ENCODE data around the gene RBM26.

RBM26 gene

DNA sequence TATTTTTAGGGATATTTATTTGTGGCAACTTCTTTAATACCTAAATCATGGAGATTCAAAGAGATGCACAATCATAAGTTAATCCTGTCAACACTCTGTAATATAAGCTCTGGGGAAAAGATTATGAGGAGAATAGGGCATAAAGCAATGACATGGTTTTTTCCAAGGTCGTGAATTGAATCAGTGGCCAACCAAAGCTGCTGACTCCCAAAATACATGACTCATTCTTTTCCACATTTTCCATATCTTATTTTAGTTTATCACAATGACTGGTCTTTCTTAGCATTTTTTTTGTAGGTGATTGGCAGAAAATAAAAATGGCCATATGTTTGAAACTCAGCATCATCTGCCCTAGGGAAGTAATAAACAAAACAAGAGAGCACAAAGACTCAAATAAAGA is 28.5 kb upstream of the RBM26 start:
- H3K9me3 Mint-ChIP-seq = no peaks in the 10 kb centered on the region
- no peak for ATAC-seq (ENCODE audit: low read depth)
- H3K4me3 Mint-ChIP-seq = no peak overlapping the region
- peaks cover 3% of the 10 kb centered on the region for H3K36me3 Mint-ChIP-seq
- H3K27ac Mint-ChIP-seq = no peak overlapping the region
- DNase-seq (ENCODE audit: low spot score in 2 of 2) = no peak
- peaks cover 2% of the 10 kb centered on the region for H3K27me3 Mint-ChIP-seq
- no peaks in the 10 kb centered on the region for H3K4me1 Mint-ChIP-seq

DNA sequence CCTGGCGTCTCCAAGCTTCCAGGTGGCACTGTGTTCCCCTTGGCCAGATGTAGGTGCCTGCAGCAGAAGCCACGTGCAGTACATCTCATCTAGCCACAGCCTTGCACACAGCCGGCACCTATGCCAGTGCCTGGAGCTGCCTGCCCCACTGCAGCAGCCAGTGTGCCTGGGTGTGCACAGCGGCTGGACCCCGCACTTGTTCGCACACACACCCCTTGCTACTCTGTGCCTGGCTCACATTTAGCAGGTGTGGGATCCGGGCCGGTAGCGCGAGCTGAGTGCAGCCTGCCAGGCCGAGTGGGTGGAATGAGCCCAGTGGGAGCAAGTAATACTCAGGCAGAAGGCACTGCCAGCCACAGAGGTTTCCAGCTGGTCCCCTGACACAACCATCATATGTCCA is 26.9 kb upstream of the RBM26 start:
- Mint-ChIP-seq H3K27ac (no peak overlapping the region), H3K36me3 (peaks cover 3% of the 10 kb centered on the region), H3K4me1 (no peaks in the 10 kb centered on the region), H3K4me3 (no peak overlapping the region), H3K9me3 (no peaks in the 10 kb centered on the region), H3K27me3 (peaks cover 2% of the 10 kb centered on the region)
- no peak for DNase-seq (ENCODE audit: low spot score in 2 of 2)
- ATAC-seq (ENCODE audit: low read depth) = no peak

DNA sequence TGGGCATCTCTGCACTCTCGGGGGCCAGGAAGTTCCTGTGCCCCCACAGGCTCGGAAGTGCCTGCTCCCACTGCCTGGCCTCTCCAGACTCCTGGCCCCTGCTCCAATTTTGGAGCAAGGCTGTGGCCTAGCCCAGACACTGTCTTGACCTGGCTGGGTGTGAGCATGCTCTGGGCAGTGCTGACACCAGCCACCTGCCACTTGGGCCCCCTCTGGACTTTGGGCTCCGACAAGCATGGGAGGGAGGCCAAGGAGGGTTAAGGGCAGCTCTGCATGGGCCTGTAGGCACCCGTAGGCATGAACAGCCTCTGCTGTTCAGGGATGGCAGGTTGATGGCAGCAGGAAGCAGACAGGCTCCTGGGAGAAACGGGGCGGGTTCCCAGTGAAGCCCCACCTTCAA is 26.0 kb upstream of the RBM26 start:
- Mint-ChIP-seq H3K4me3 (no peak overlapping the region), H3K4me1 (no peaks in the 10 kb centered on the region), H3K36me3 (peaks cover 3% of the 10 kb centered on the region), H3K27me3 (peaks cover 2% of the 10 kb centered on the region), H3K27ac (no peak overlapping the region), H3K9me3 (no peaks in the 10 kb centered on the region)
- no peak for DNase-seq (ENCODE audit: low spot score in 2 of 2)
- no peak for ATAC-seq (ENCODE audit: low read depth)

DNA sequence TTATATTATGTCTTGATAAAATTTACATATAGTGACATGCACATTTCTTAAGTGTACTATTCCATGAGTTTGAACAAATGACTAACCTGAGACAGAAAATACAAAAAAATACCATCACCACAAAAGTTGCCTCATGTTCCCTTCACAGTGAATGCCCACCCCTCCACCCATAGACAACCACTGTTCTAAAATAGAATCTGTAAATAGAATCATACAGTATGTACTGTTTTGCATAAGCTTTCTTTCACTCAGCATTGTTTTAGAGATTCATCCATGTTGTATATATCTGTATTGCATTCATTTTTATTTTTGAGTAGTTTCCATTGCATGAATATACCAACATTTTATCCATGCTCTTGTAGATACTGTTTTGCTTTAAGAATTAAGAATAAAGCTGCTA is 23.3 kb upstream of the RBM26 start:
- H3K36me3 Mint-ChIP-seq = peaks cover 3% of the 10 kb centered on the region
- ATAC-seq (ENCODE audit: low read depth) (no peak), DNase-seq (ENCODE audit: low spot score in 2 of 2) (no peak)
- H3K4me3 Mint-ChIP-seq = no peak overlapping the region
- no peaks in the 10 kb centered on the region for H3K9me3 Mint-ChIP-seq
- no peak overlapping the region for H3K27ac Mint-ChIP-seq
- no peaks in the 10 kb centered on the region for H3K4me1 Mint-ChIP-seq
- H3K27me3 Mint-ChIP-seq = peaks cover 2% of the 10 kb centered on the region

DNA sequence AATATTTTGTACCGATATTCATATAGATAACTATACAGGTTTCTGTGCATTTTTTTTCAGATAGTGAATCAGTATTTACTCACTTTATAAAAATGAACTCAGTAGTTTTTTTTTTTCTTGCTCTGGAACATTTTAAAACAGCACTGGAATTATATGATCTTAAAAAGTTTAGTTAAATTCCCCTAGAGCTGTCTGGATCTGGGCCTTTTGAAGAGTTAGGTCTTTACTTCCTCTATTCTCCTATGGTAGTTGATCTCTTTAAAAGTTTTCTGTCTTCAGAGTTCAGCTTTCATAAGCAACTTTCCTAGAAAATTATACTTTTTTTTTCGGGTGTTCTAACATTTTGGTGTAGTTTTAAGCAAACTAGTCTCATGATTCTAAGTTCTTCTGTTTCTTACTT is 21.8 kb upstream of the RBM26 start:
- H3K9me3 Mint-ChIP-seq = no peaks in the 10 kb centered on the region
- no peak for ATAC-seq (ENCODE audit: low read depth)
- no peaks in the 10 kb centered on the region for H3K4me1 Mint-ChIP-seq
- DNase-seq (ENCODE audit: low spot score in 2 of 2) = no peak
- H3K36me3 Mint-ChIP-seq = peaks cover 3% of the 10 kb centered on the region
- no peaks in the 10 kb centered on the region for H3K27me3 Mint-ChIP-seq
- H3K27ac Mint-ChIP-seq = no peak overlapping the region
- no peak overlapping the region for H3K4me3 Mint-ChIP-seq

DNA sequence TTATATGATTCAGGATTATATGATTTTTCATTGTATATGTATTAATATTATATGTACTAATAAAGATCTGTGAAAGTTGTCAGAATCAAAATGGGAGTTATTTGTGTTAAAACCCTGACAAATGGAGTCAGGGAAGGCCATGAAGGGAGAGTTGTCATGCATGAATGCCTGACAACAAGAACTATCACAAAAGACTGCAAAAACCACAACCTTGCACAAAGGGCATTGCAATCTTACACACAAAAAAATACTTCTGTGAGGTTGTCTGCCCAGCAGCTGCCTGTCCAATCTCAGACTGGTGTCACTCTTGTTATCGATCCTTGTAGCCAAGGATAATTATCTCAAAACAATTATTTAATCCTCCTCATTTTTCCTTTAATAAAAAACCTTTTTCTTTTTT is 21.2 kb upstream of the RBM26 start:
- ATAC-seq (ENCODE audit: low read depth) = no peak
- Mint-ChIP-seq H3K36me3 (peaks cover 2% of the 10 kb centered on the region), H3K4me1 (no peaks in the 10 kb centered on the region)

DNA sequence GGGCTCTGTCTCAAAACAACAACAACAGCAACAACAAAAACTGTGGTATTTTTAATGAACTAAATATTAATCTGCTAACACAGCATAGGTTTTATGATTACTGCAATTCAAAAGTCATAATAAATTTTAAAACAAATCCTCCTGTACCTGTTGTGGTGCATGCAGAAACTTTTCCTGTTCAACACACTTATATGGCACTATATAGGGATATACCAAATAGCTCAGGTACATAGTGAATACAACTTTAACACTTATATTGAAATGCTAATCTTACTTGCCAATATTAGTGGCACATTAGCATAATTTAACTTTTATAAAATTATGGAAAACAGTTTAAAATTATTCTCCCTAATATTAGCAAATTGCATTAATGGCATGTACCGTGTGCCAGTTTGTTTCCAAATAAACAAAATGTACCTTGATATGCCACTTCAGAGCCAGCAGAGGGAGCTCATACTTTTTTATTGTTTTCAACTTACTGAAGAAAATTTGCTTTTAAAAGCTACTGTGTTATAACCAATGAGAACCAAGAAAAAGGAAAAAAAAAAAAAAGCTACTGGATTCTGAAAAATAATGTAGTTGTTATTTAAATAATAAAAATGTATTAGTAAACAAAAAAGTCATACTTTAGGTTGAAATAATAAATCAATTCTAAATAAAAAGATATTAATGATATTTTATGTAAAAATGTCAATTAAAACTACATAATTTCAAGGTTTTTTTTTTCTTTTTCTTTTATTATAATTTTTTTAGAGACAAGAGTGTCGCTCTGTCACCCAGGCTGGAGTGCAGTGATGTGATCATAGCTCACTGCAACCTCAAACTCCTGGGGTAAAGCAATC is 18.0 kb upstream of the RBM26 start:
- DNase-seq (ENCODE audit: low spot score in 2 of 2) (no peak), ATAC-seq (ENCODE audit: low read depth) (peak; percentile 49)
- no peak overlapping the region for H3K27ac Mint-ChIP-seq
- no peaks in the 10 kb centered on the region for H3K9me3 Mint-ChIP-seq
- no peaks in the 10 kb centered on the region for H3K27me3 Mint-ChIP-seq
- H3K4me3 Mint-ChIP-seq = no peak overlapping the region
- no peaks in the 10 kb centered on the region for H3K4me1 Mint-ChIP-seq
- H3K36me3 Mint-ChIP-seq = peaks cover 2% of the 10 kb centered on the region

More for the DNA sequence above, 21.2 kb upstream of the RBM26 start:
- Mint-ChIP-seq H3K27ac (no peak overlapping the region), H3K4me3 (no peak overlapping the region), H3K27me3 (no peaks in the 10 kb centered on the region), H3K9me3 (no peaks in the 10 kb centered on the region)
- no peak for DNase-seq (ENCODE audit: low spot score in 2 of 2)

DNA sequence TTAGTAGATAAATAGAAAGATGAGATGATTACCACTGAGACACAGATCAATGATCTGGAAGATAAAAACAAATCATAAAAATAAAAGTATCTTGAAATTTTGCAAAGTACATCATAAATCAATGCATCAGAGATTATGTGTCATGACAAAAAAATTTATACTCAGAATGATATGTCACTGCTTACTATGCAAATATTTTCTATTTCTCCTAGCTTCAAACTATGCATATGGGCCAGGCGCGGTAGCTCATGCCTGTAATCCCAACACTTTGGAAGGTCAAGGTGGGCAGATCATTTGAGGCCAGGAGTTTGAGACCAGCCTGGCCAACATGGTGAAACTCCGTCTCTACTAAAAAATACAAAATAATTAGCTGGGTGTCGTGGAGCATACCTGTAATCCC is 17.3 kb upstream of the RBM26 start:
- no peak overlapping the region for H3K4me3 Mint-ChIP-seq
- peaks cover 2% of the 10 kb centered on the region for H3K36me3 Mint-ChIP-seq
- no peaks in the 10 kb centered on the region for H3K4me1 Mint-ChIP-seq
- no peaks in the 10 kb centered on the region for H3K27me3 Mint-ChIP-seq
- DNase-seq (ENCODE audit: low spot score in 2 of 2) (no peak), ATAC-seq (ENCODE audit: low read depth) (no peak)
- H3K27ac Mint-ChIP-seq = no peak overlapping the region
- no peaks in the 10 kb centered on the region for H3K9me3 Mint-ChIP-seq

DNA sequence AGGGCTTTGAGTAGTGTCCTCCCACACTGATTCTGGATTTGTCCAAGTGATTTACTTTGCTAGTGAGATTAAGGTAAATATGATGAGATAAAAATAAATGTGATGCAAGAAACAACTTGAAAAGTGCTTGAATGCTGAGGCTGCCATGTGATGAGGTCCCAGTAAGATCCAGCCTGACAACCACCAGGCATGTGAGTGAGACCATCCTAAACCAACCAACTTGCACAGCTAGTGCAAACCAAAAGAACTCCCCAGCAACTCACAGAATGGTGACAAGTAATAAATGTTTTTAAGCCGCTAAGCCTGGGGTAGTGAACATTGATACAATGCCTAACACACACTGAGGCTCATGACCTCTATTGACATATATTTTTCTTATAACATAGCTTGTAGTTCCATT is 13.3 kb upstream of the RBM26 start:
- Mint-ChIP-seq H3K4me3 (no peak overlapping the region), H3K9me3 (no peaks in the 10 kb centered on the region), H3K27me3 (no peaks in the 10 kb centered on the region), H3K36me3 (peaks cover 8% of the 10 kb centered on the region), H3K4me1 (peaks cover 2% of the 10 kb centered on the region), H3K27ac (no peak overlapping the region)
- ATAC-seq (ENCODE audit: low read depth) (no peak), DNase-seq (ENCODE audit: low spot score in 2 of 2) (no peak)

DNA sequence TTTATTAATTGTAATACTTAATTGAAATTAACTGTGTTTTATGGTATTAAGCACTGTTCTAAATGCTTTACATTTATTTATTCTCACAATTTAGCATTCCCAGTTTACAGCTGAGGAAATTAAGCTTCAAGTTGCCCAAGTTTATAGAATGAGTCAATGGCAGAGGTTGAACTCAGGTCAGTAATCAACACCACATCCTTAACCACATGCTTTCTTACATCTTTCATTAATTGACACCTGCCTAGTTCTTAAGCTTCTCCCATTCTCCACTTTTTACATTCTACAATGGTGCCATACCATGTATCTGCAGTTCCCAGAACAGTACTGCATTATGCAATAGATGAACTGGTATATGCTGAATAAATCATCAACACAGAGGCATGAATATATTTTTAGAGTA is 11.7 kb upstream of the RBM26 start:
- peaks cover 9% of the 10 kb centered on the region for H3K36me3 Mint-ChIP-seq
- H3K4me3 Mint-ChIP-seq = no peak overlapping the region
- H3K27me3 Mint-ChIP-seq = no peaks in the 10 kb centered on the region
- no peaks in the 10 kb centered on the region for H3K9me3 Mint-ChIP-seq
- ATAC-seq (ENCODE audit: low read depth) (no peak), DNase-seq (ENCODE audit: low spot score in 2 of 2) (no peak)
- peaks cover 2% of the 10 kb centered on the region for H3K4me1 Mint-ChIP-seq
- H3K27ac Mint-ChIP-seq = no peak overlapping the region

DNA sequence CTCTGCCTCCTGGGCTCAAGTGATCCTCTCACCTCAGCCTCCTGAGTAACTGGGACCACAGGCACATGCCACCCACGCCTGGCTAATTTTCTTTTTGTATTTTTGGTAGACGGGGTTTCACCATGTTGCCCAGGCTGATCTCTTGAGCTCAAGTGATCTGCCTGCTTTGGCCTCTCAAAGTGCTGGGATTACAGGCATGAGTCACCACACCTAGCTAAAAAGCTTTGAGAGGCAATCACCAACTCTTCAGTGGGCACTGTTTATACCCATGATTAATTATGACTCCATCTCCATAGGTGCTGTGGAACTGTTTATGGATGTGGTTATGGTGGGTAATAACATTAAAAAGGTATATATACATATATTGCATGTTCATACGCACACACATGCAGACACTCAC is 7.5 kb upstream of the RBM26 start:
- Mint-ChIP-seq H3K4me1 (peaks cover 5% of the 10 kb centered on the region), H3K27ac (no peak overlapping the region), H3K27me3 (no peaks in the 10 kb centered on the region), H3K4me3 (no peak overlapping the region), H3K9me3 (no peaks in the 10 kb centered on the region), H3K36me3 (peaks cover 9% of the 10 kb centered on the region)
- ATAC-seq (ENCODE audit: low read depth) (no peak), DNase-seq (ENCODE audit: low spot score in 2 of 2) (no peak)

DNA sequence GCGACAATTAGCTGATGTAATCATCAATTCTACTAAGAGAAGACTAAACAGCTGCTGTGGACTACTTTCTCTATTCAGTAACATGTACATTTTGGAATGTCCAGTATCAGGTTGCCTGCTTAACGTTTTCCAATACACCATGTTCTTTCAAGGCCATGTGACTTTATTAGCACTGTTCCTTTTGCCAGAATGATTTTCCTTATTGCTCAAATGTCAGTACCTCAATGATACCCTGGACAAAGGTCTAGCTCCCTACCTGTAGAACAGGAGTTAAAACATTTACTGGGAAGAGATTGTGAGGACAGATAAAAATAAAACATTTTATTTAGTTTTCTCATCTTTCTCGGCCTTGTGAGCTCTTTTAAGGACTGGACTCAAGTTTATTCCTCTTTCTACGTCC is 3.8 kb upstream of the RBM26 start:
- Mint-ChIP-seq H3K4me3 (no peak overlapping the region), H3K36me3 (peaks cover 3% of the 10 kb centered on the region), H3K27ac (no peak overlapping the region), H3K9me3 (no peaks in the 10 kb centered on the region), H3K27me3 (no peaks in the 10 kb centered on the region), H3K4me1 (peaks cover 13% of the 10 kb centered on the region)
- DNase-seq (ENCODE audit: low spot score in 2 of 2) (no peak), ATAC-seq (ENCODE audit: low read depth) (no peak)

DNA sequence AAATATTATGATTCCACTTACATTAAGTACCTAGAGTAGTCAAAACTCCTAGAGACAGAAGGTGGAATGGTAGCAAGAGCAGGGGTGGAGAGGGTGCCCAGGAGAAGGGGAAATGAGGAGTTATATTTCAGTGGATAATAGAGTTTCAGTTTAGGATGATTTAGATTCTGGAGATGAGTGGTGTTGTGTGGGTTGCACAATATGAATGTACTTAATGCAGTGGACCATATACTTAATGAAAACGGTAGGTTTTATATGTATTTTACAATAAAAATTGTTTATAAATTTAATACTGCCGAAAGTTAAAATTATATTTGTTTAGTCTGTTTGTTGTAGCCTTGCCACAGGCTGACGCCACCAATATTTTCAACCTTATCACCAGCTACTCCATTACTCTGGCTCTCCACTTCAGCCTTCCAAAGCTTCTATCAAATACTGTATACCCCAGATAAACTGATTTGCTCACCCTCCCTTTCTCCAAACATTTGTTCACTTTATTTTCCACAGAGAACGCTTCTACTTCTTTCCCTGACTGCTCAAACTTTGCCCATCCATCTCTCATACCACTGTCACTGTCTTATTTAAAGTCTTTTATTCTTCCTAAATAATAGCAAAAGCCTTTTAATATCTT is 1.4 kb upstream of the RBM26 start:
- no peaks in the 10 kb centered on the region for H3K9me3 Mint-ChIP-seq
- peaks cover 4% of the 10 kb centered on the region for H3K36me3 Mint-ChIP-seq
- no peak for DNase-seq (ENCODE audit: low spot score in 2 of 2)
- peak overlapping the region; percentile 27 for H3K4me3 Mint-ChIP-seq
- H3K27ac Mint-ChIP-seq = peak overlapping the region; percentile 33
- no peaks in the 10 kb centered on the region for H3K27me3 Mint-ChIP-seq
- no peak for ATAC-seq (ENCODE audit: low read depth)
- H3K4me1 Mint-ChIP-seq = peaks cover 20% of the 10 kb centered on the region

DNA sequence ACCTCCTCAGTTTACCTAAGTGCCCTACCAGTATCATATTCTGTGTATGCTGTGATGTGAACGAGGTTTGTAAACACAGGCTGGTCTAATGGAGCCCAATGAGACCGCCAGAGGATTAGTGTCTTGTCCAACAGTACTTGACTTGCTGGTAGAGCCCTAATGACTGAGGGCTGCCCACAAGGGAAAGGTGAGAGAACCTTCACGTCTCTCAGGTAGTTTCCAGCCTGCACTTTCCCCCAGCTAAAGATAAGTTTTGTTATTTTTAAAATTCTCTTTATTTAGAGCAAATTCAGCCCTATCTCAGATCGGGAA is 498 bp upstream of the RBM26 start:
- peak overlapping the region; percentile 88 for H3K4me3 Mint-ChIP-seq
- H3K36me3 Mint-ChIP-seq = peaks cover 6% of the 10 kb centered on the region
- DNase-seq (ENCODE audit: low spot score in 2 of 2) = no peak
- H3K9me3 Mint-ChIP-seq = no peaks in the 10 kb centered on the region
- H3K27me3 Mint-ChIP-seq = no peaks in the 10 kb centered on the region
- no peak overlapping the region for H3K27ac Mint-ChIP-seq
- H3K4me1 Mint-ChIP-seq = peaks cover 24% of the 10 kb centered on the region
- peak; percentile 25 for ATAC-seq (ENCODE audit: low read depth)

DNA sequence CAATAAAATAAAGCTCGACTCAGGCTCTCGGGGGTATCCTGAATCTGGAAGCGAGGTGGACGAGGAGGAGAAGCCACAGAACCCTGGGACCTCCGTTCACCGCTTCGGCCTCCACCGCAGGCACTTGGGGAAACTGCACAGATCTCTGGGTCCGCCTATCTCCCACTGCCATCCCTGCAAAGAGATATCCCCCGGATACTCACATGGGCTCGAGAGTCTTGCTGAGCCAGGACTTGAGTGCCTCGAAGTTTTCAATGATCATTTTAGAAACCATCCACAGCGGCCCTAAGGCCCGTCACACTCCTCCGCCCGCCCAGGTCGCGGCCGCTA is 589 bp downstream of the RBM26 start:
- H3K27me3 Mint-ChIP-seq = no peaks in the 10 kb centered on the region
- H3K9me3 Mint-ChIP-seq = no peaks in the 10 kb centered on the region
- H3K4me1 Mint-ChIP-seq = peaks cover 32% of the 10 kb centered on the region
- H3K36me3 Mint-ChIP-seq = peaks cover 5% of the 10 kb centered on the region
- H3K4me3 Mint-ChIP-seq = no peak overlapping the region
- H3K27ac Mint-ChIP-seq = no peak overlapping the region
- DNase-seq (ENCODE audit: low spot score in 2 of 2) (no peak), ATAC-seq (ENCODE audit: low read depth) (no peak)
